ENCODE measurements around the gene ADA. TPM values are rescaled to one million over a fixed set of nuclear protein-coding genes. Genes with fewer than 3 reads are reported as not detected.

Gene ADA
- total and polyA plus RNA-seq, 2 experiments from 2014 or later: 8.6 to 17.5 TPM

GRCh38 chr20:44615169-44615791, 36.2 kb downstream of the ADA start:
- 70 to 77% methylated on average over 10 of the region's 10 CpGs for WGBS, 2 experiments (ENCODE audit: low coverage in 1 of 2, low lambda C conversion rate in 2 of 2, missing lambda C conversion rate in 2 of 2)
- in situ Hi-C loops (cut with MboI): loop anchor here (25.0 kb wide), 1 partner anchor 403 kb away; the partner anchor contains the start of gene OSER1
- H3K36me3 ChIP-seq (ENCODE audit: low read depth): no peaks in the 10 kb centered on the region; the same call in 1 of the 2 replicates

GRCh38 chr20:44614525-44614924, 37.0 kb downstream of the ADA start:
- Histone ChIP-seq H3K9me2 (ENCODE audit: insufficient read depth) (no peaks in the 10 kb centered on the region), H3K9me3 (ENCODE audit: low read depth) (no peaks in the 10 kb centered on the region), H3K4me1 (ENCODE audit: insufficient read depth) (peaks cover 4% of the 10 kb centered on the region), H3K36me3 (ENCODE audit: low read depth) (no peaks in the 10 kb centered on the region; the same call in 1 of the 2 replicates), H3F3A (ENCODE audit: insufficient read depth) (no peaks in the 10 kb centered on the region; the same call in 1 of the 2 replicates), H3K4me2 (ENCODE audit: unreplicated experiment) (no peak overlapping the region), H4K20me1 (ENCODE audit: insufficient read depth) (no peaks in the 10 kb centered on the region), H3K79me2 (ENCODE audit: insufficient read depth) (peaks cover 21% of the 10 kb centered on the region), H3K27ac (no peak overlapping the region), H3K27me3 (replicated peaks; ENCODE audit: insufficient read depth) (no peaks in the 10 kb centered on the region), H3K9ac (no peak overlapping the region), H3K4me3 (no peak overlapping the region), H2AFZ (no peak overlapping the region)
- WGBS, 2 experiments (ENCODE audit: low coverage in 1 of 2, low lambda C conversion rate in 2 of 2, missing lambda C conversion rate in 2 of 2): 84 to 85% methylated on average over 14 of the region's 14 CpGs
- in situ Hi-C loops (cut with MboI): loop anchor here (25.0 kb wide), 1 partner anchor 402 kb away; the partner anchor contains the start of gene OSER1
- DNase-seq: no peak
- TF ChIP-seq EZH2 (IDR thresholded peaks at IDR 0.05; ENCODE audit: insufficient read depth, poor library complexity, severe bottlenecking) (no peak), EZH2phosphoT487 (IDR thresholded peaks at IDR 0.05; ENCODE audit: insufficient read depth, low read depth) (no peak)

More at GRCh38 chr20:44615169-44615791, 36.2 kb downstream of the ADA start:
- DNase-seq: no peak
- no peaks in the 10 kb centered on the region for H3K27me3 ChIP-seq (replicated peaks; ENCODE audit: insufficient read depth)
- H3K79me2 ChIP-seq (ENCODE audit: insufficient read depth): peaks cover 19% of the 10 kb centered on the region
- no peaks in the 10 kb centered on the region for H4K20me1 ChIP-seq (ENCODE audit: insufficient read depth)
- H2AFZ ChIP-seq: no peak overlapping the region
- H3K4me1 ChIP-seq (ENCODE audit: insufficient read depth): no peaks in the 10 kb centered on the region
- H3F3A ChIP-seq (ENCODE audit: insufficient read depth): no peaks in the 10 kb centered on the region; the same call in 1 of the 2 replicates
- H3K9ac ChIP-seq: no peak overlapping the region
- no peaks in the 10 kb centered on the region for H3K9me2 ChIP-seq (ENCODE audit: insufficient read depth)
- H3K4me2 ChIP-seq (ENCODE audit: unreplicated experiment): no peak overlapping the region
- no peak overlapping the region for H3K27ac ChIP-seq
- no peak for TF ChIP-seq EZH2phosphoT487 (IDR thresholded peaks at IDR 0.05; ENCODE audit: insufficient read depth, low read depth)
- H3K9me3 ChIP-seq (ENCODE audit: low read depth): no peaks in the 10 kb centered on the region
- no peak overlapping the region for H3K4me3 ChIP-seq

GRCh38 chr20:44613575-44613974, 37.9 kb downstream of the ADA start:
- Histone ChIP-seq H3K9me2 (ENCODE audit: insufficient read depth) (no peaks in the 10 kb centered on the region), H3K9ac (no peak overlapping the region), H4K20me1 (ENCODE audit: insufficient read depth) (no peaks in the 10 kb centered on the region), H3K4me2 (ENCODE audit: unreplicated experiment) (no peak overlapping the region), H2AFZ (no peak overlapping the region), H3K4me3 (no peak overlapping the region), H3K79me2 (ENCODE audit: insufficient read depth) (peaks cover 30% of the 10 kb centered on the region), H3K4me1 (ENCODE audit: insufficient read depth) (peaks cover 12% of the 10 kb centered on the region), H3K27ac (no peak overlapping the region), H3K27me3 (replicated peaks; ENCODE audit: insufficient read depth) (no peaks in the 10 kb centered on the region), H3F3A (ENCODE audit: insufficient read depth) (no peaks in the 10 kb centered on the region; the same call in 1 of the 2 replicates), H3K9me3 (ENCODE audit: low read depth) (no peaks in the 10 kb centered on the region), H3K36me3 (ENCODE audit: low read depth) (no peaks in the 10 kb centered on the region; the same call in 1 of the 2 replicates)
- in situ Hi-C loops (cut with MboI): loop anchor here (25.0 kb wide), 1 partner anchor 401 kb away; the partner anchor contains the start of gene OSER1
- TF ChIP-seq EZH2phosphoT487 (IDR thresholded peaks at IDR 0.05; ENCODE audit: insufficient read depth, low read depth) (no peak), EZH2 (IDR thresholded peaks at IDR 0.05; ENCODE audit: insufficient read depth, poor library complexity, severe bottlenecking) (no peak)
- no peak for DNase-seq
- 86 to 94% methylated on average over 5 of the region's 5 CpGs for WGBS, 2 experiments (ENCODE audit: low coverage in 1 of 2, low lambda C conversion rate in 2 of 2, missing lambda C conversion rate in 2 of 2)

- no peaks in the 10 kb centered on the region for H4K20me1 ChIP-seq (ENCODE audit: insufficient read depth)
- DNase-seq: no peak
- no peaks in the 10 kb centered on the region for H3K27me3 ChIP-seq (replicated peaks; ENCODE audit: insufficient read depth)
- H2AFZ ChIP-seq: no peak overlapping the region
- H3K4me2 ChIP-seq (ENCODE audit: unreplicated experiment): no peak overlapping the region
- no peaks in the 10 kb centered on the region; the same call in 1 of the 2 replicates for H3F3A ChIP-seq (ENCODE audit: insufficient read depth)
- in situ Hi-C loops (cut with MboI): loop anchor here (25.0 kb wide), 1 partner anchor 398 kb away; the partner anchor contains the start of gene OSER1
- WGBS, 2 experiments (ENCODE audit: low coverage in 1 of 2, low lambda C conversion rate in 2 of 2, missing lambda C conversion rate in 2 of 2): 0 to 5% methylated on average over 1 of the region's 1 CpG
- no peaks in the 10 kb centered on the region for H3K9me3 ChIP-seq (ENCODE audit: low read depth)
- TF ChIP-seq EZH2phosphoT487 (IDR thresholded peaks at IDR 0.05; ENCODE audit: insufficient read depth, low read depth): no peak
- no peak for TF ChIP-seq EZH2 (IDR thresholded peaks at IDR 0.05; ENCODE audit: insufficient read depth, poor library complexity, severe bottlenecking)
- H3K27ac ChIP-seq: no peak overlapping the region
- H3K4me1 ChIP-seq (ENCODE audit: insufficient read depth): peaks cover 12% of the 10 kb centered on the region
- H3K9me2 ChIP-seq (ENCODE audit: insufficient read depth): no peaks in the 10 kb centered on the region
- peaks cover 57% of the 10 kb centered on the region for H3K79me2 ChIP-seq (ENCODE audit: insufficient read depth)
- H3K36me3 ChIP-seq (ENCODE audit: low read depth): no peaks in the 10 kb centered on the region
- no peak overlapping the region for H3K9ac ChIP-seq
- H3K4me3 ChIP-seq: no peak overlapping the region
Measured at GRCh38 chr20:44610313-44610962, 41.1 kb downstream of the ADA start.

Measured in GM23248 (cell line).